AG08396 (cell line): ENCODE data around the gene LRRC32.

Experiments used
- DNase-seq: peaks from one replicate; pipeline ENCODE4 v3.0.0; 2012; ENCODE audit warnings: low spot score, mixed read lengths

The LRRC32 gene, protein sequence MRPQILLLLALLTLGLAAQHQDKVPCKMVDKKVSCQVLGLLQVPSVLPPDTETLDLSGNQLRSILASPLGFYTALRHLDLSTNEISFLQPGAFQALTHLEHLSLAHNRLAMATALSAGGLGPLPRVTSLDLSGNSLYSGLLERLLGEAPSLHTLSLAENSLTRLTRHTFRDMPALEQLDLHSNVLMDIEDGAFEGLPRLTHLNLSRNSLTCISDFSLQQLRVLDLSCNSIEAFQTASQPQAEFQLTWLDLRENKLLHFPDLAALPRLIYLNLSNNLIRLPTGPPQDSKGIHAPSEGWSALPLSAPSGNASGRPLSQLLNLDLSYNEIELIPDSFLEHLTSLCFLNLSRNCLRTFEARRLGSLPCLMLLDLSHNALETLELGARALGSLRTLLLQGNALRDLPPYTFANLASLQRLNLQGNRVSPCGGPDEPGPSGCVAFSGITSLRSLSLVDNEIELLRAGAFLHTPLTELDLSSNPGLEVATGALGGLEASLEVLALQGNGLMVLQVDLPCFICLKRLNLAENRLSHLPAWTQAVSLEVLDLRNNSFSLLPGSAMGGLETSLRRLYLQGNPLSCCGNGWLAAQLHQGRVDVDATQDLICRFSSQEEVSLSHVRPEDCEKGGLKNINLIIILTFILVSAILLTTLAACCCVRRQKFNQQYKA

DNA sequence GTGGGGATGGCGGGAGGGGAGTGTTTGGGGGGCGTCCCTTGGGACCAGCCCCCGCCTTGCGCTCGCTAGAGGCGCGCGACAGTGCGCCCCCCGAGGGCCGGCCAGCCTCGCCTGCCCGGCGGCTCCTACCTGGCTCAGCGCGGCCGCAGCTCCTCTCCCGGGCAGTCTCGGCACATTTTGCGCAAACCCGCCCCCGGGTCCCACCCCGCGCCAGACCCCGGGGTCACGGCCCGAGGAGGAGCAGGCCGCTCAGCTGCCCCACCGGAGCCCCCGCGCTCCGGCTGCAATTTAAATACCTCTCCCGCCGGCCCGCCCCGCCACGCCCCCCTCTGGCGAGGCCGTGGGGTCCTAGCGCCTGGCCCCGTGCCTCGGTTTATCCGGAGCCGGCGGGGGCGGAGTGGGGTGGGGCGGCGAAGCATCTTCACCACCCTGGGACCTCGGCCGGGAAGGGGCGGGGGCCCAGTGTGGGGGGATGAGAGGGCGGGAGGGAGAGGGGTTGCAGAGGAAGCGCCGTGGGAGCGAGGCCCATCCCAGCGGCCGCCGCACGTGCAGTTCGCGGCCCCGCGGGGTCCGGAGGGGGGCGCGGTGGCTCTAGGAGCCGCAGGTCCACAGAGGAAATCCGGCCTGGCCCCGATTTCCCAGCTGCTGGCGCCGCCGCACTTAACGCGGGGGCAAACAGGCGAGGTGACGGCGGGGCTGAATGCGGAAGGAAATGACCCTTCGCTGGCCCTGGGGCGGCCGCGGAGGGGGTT is at the start of gene LRRC32:
Gene LRRC32, minus strand, starts transcription at position 263 of the 752 bp plus-strand sequence. CDS start 4,793 bp downstream, outside the sequence.
- peak; percentile 58 for DNase-seq

DNA sequence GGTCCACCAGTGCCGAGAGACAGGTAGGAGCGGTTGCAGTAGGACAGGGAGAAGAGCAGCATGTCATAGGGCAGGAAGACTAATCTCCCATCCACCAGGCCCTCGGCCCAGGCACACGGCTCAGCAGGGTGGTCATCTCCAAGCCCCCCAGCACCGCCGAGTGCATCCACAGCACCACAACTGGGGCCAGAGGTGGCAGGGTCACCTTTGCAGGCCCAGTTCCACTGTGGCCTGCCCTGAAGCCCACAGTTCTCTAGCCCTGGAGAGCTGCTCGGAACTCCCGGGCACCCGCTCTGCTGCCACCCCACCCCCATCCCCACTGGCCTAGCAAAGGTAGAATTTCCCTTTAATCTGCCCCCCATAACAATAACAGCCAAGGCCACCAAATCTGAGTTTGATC is 49.1 kb upstream of the LRRC32 start:
- DNase-seq, result no peak

DNA sequence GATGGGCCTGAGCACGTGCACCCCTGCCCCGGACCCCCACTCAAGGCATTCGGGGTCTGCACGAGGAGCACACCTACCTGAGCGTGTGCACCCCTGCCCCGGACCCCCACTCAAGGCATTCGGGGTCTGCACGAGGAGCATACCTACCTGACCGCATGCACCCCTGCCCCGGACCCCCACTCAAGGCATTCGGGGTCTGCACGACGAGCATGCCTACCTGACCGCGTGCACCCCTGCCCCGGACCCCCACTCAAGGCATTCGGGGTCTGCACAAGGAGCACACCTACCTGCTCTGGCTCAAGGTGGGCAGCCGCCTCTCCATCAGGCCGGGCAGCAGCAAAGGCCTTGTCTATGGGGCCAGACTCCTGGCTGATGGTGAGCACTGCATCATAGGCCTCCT is 48.7 kb upstream of the LRRC32 start:
- DNase-seq, result no peak

DNA sequence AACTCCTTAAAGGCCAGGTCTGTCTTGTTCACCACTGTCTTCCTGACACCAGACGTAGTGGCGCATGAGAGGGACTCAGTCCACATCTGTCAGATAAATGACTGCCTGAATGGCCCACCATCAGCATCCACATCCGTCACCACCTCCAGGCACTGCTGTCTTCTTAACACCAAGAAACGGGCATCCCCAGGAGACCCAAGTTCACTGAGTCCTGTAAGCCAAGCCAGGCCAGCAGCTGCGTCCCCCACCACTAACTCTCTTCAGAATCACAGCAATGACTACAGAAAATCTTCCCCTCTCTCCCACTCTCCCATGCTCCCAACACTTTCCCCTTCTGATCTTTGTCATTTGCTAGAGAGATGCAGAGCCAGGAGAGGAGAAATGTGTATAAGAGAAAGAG is 47.3 kb upstream of the LRRC32 start:
- no peak for DNase-seq

DNA sequence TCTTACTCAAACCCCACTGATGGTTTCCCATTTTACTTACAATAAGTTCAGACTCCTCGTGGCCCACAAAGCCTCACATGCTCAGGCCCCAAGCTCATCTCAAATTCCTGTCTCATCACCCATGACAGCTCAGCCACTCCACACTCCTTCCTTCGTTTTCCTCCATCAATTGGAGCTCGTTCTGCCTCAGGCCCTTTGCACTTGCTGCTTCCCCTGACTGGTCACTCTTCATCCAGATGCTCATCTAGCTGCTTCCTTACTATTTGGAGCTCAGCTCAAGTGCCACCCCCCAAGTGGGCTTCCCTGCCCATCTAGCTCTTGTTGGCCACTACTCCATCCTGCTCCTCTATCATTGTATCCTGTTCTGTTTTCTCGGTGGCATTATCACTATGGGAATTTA is 46.8 kb upstream of the LRRC32 start:
- no peak for DNase-seq

DNA sequence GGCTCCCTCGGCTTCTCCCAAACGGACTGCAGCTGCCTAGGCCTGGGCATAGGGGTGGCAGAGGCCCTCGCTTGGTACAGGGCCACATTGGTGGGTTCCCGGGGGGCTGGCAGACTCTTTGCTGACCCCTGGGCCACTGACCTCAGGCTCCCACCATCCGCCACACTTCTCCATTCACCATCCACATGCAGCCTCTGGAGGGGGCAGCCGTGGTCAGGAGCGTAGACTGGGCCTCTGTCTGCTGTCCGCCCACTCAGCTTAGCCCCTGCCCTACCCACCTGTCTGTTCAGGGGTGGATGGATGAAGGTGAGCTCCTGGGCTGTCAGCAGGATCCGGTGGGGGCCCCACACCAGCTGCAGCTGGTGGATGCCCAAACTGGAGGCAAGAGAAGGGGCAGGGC is 45.7 kb upstream of the LRRC32 start:
- no peak for DNase-seq

DNA sequence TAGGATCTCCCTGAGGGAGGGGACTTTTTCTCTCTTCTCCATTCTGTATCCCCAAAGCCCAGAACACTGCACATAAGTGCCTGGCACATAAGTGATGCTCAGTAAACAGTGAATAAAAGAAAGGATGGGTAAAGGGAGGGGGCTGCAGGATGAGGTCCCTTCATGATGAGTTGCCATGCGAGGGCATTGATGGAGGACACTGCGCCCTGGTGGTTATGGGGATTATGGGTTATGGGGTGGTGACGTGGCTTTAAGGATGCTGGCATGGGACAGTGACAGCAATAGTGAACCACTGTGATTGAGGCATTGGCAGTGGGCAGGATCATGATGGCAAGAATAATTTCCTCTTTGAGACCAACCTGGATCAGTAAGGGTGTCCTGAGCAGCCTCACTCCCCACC is 43.9 kb upstream of the LRRC32 start:
- no peak for DNase-seq

DNA sequence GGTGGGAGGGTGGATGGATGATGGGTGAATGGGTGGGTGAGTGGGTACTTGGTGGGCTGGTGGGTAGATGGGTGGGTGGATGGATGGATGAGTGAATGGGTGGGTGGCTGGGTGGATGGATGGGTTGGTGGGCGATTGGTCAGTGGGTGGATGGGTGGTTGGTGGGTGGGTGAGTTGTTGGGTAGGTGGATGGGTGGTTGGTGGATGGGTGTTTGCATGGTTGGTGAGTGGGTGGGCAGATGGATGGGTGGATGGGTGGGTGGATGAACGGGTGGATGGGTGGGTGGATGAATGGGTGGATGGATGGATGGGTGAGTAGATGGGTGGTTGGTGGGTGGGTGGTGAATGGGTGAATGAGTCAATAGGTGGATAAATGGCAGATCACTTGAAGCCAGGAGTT is 43.0 kb upstream of the LRRC32 start:
- DNase-seq, result no peak

DNA sequence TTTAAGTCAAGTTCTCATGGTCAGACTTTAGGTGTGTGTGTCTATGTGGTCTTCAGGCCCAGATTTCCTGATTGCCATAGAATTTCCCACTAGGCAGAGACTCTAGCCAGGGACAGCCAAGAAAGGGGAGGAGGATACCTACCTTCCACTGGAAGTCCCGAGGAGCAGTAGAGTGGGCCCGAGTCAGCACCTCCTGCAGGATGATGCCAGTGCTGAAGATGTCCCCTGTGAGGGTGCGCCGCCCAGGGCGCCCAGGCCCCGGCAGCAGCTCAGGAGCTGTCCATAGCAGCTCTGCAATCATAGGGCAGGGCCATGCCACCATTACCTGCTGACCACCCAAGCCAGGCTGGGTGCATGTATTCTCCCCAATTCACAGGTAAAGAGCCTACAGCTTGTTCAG is 41.6 kb upstream of the LRRC32 start:
- no peak for DNase-seq

DNA sequence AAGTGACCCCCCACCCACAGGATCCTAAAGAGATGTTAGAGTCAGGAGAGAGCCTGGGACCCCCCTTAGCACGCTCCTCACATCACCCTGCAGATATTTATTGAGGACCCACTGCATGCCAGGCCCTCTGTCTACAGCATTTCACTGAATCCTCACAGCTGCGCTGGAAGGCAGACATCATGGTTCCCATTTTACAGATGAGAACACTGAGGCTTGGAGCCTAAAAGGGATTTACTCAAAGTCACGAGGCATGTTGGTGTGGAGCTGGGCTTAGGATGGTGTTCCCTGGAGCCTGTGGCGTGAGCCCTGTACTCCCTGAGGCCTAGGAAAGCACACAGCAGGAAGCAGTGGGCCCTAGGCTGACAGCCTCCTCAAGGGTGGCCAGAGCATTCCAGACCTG is 39.2 kb upstream of the LRRC32 start:
- no peak for DNase-seq

DNA sequence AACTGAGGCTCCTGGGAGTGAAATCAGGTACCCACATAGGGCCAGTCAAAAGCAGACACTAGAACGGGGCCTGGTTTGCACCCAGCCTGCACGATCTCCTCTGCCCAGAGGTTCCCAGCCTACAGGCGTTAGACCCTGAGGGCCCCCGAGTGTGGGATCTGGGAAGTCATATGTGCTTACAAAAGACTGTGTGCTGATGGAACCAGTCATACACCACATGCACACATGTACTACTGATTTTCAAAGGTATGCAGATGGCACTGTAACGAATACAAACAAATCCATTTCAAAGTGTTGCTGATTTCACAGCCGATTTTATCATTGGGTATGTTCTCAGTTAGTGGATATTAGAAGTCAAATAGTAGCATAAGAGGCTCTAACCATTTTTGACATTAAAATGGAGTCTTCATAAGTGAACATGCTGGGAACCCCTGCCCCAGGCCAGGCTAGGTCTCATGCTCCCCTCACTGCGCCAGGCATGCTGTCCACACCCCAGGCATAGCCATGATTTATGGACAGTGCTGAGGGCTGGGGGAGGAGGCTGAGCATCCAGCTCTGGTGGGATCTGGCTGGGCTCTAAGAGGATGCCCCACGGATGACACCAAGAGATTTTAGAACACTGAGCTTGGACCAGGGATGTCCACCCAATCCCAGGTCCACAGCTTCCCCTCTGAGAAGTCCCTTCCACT is 38.6 kb upstream of the LRRC32 start:
- DNase-seq, result no peak

DNA sequence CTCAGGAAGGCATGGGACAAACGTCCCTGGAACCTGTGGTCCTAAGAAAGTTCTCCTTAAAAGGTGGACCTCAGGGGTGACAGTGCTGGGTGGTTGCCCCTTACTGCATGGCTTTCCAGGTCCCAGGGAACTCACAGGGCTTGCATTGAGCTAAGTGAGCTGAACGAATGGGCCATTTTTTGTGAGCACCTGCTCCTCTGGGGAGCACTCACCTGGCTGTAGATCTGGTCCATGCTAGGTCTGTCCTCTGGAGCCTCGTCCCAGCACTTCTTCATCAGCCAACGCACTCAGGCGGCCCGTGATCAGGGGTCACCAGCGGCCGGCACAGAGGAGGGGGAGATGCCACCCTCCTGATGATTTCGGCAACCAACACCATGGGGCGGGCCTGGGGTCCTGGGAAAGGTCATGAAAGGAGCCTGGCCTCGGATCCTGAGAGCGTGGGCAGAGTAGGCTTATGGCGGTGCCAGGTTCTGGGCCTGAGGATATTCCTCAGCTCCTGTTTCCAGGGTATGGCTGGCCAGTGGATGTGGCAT is 36.8 kb upstream of the LRRC32 start:
- no peak for DNase-seq

DNA sequence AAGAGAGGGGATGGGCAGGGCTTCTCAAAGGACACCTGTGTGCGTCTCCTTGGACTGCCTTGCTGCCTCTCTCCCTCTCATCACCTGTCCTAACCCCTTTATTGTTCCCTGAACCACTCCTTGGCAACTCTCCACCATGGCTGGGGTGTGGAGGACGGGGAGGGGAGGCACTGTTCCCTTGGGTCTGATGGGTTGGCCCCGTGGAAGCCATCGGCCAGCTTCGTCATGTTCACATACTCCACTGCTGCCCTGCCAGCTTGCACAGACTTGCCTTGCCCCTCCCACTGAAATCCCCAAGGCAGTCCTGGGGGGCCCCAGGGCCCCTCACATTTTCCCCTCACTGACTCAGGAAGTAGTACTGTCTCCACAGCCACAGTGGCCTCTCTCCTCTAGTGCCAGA is 36.1 kb upstream of the LRRC32 start:
- DNase-seq, result no peak

DNA sequence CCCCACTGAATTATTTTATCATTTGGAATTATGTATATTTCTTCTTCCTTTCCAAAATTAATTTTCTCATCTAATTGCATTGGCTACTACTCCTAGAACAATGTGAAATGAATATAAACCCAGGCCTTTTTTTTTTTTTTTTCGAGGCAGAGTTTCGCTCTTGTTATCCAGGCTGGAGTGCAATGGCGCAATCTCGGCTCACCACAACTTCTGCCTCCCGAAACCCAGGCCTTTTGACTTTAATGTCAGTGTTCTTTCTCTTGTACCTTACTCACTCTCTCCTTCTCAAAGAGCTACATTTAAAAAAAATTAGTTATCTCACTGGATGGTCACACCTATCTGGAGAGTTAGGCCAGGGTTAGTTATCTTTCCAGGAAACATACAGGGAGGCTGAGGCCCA is 35.3 kb upstream of the LRRC32 start:
- no peak for DNase-seq

DNA sequence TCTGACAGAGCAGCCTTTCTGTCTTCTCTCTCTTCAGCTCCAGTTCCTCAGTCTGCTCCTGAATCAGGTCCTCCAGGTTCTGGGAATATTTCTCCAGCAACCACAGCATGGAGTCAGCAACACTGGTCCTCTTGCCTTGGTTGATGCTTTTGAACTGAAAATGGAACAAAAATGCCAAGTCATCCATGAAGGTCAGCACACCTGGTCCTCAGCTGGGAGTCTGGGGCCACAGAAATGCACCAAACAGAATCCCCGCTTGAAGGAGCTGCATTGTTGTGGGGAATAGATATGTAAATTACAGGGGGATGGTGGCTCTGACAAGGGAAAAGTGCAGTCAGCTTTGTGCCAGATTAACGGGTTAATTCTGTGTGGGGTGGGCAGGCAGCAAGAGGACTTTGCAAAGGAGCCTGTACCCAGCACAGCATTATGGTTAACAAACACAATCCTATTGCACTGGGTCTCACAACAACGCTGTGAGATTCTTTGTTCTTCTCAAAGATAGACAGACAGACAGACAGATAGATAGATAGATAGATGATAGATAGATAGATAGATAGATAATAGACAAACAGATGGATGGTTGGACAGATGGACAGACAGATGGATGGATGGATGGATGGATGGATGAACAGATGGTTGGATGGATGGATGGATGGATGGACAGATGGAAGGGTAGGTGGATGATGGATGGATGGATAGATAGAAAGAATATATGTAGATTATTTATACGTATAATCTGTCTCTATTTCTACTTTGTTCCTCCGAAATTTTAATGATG is 33.8 kb upstream of the LRRC32 start:
- DNase-seq, result no peak

DNA sequence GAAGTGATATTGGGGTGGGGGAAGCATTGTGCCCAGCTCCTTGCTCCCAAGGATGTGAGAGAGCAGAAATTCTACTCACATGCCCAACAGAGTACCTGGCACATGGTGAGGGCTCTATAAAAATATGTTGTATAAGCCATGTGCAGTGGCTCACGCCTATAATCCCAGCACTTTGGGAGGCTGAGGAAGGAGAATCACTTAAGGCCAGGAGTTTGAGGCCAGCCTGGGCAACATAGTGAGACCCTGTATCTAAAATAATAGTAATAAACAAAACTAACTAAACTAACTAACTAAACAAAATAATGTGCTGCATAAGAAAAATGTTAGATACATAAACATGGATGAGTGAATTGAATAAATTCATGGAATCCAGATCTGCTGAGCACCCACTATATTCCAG is 33.2 kb upstream of the LRRC32 start:
- no peak for DNase-seq

DNA sequence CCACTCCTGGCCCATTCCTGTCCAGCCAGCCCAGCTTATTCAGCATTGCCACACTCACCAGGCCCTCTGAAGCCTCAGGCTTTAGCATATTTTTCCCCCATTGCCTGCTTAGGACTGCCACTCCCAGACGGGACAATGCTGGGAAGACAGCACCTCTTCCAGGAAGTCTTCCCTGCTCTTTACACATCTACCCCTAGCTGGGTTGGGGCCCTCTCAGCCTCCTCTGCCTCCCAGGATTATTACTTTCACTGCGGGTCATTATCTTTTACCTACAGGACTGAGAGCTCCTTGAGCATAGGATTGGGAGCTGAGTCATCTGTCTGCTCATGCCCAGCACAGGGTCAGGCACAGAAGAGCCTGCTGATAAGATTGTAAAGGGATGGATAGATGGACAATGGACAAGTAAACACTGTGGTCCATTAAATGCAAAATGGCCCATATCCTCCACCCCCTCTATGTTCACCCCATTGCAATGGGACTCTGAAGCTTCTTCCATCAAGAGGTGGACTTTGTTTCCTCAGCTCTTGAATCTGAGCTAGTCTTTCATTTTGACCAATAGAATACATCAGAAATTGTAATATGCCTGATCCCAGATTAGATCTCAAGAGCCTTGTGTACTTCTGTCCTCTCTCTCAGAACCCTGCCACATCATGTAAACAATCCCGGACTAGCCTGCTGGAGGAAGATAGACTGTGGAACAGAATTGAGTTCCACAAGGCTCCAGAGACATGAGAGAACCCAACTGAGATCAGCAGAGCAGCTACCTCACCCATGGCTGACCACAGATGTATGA is 32.0 kb upstream of the LRRC32 start:
- DNase-seq, result no peak

DNA sequence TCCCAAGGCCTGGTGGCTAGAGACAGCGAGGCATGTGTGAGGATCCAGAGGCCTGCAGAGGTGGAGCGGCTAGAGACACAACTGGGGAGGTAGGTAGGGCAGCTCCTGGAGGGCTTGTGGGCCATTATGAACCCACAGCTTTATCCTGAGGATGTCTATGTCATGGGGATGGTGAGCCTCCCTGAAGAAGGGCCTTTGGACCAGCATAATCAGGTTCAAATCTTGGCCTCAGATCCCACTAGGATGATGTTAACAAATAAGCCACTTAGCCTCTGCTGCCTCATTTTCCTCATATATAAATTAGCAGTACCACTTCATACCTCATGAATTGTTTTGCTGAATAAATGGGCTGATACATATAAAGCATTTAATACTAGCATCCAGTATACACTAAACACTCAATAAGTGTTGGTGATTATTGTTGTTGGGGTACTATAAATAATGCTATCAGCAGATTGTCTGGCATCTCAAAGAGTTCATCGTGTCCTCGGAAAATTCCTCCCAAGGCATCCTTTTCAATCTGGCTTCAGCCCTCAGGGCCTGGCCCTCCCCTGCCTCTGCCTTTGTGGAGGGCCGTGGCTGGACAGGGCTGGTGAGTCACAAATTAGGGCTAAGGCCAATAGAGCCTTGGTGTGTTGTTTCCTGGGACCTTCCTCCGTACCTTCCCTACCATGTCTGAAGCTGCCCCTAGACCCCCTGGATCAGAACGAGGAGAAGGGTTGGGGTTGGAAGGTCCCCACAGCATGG is 30.9 kb upstream of the LRRC32 start:
- DNase-seq, result peak; percentile 62

DNA sequence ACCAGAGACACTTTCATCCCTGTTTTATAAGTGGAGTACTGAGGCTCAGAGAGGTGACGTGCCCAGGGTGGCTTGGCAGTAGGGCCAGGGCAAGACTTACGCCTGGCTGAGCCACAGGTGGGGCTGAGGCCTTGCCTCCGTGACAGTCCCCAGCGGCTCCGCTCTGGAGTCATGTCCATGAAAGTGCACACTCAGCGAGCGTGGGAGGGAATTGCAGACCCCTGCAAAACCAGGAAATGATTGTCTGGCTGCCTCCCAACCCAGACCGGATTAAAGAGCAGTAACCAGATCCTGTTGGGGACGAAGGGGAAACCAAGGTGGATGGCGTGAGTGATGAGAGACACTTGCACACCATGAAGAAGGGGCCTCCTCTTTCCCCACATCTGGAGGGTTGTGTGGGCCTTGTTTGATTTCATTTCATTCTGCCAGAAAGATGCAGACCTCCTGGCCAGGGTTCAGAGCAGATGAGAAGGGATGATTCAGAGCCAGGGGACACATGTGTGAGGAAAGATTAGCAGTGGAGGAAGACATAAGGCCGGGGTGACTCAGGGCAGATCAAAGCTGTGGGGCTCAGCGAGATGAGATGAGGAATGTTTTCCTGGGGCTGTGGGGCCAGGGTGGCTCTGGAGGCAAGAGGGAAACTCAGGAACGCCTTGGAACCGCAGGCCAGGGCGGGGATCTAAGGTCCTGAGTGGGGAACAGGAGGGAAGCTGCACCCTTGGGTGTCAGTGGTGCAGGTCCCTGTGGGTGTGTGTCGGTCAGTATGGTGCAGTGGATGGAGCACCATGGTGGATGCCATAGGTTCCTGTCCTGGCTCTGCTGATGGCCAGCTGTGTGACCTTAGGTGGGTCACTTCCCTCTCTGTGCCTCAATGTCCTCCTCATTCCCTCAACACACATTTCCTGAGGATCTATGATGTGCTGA is 29.9 kb upstream of the LRRC32 start:
- DNase-seq, result peak; percentile 88
